ENCODE results near the gene PDE4A. TPM values are rescaled to one million over a fixed set of nuclear protein-coding genes. Genes with fewer than 3 reads are reported as not detected.

PDE4A gene
- total and polyA plus RNA-seq, 2 of the 13 experiments (the other 11 are each of a cell fraction or from before 2014, with no cell fraction given) = 1.1 to 4.1 TPM

DNA sequence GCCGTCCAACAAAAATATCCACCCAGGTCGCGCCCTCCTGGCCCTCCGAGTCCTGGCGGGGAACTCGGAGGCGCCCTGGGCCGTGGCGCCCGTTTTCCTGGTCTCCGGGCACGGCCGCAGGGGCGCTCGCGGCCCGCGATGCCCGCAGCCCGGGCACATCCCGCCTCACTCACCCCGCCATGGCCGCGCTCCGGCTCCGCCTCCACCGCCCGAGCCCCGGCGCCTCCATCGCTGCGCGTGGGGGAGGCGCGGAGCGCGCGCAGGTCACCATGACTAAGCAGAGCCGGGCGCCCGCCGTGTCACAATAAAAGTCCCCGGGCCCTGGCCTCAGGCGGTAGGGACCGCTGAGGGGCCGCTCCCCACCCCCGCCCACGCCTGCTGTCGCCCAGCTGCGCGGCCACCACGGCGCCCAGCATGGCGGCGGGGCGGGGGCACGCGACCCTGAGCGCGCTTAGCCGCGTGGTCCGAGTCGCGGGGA is 82.2 kb downstream of the PDE4A start (continued):
- TF ChIP-seq ZFY (CRISPR knock-in tag; IDR thresholded peaks at IDR 0.05) (peak; percentile 86), TAF1 (CRISPR knock-in tag; IDR thresholded peaks at IDR 0.05) (peak; percentile 76), TOPORS (CRISPR knock-in tag; IDR thresholded peaks at IDR 0.05) (peak; percentile 77; the same call in 1 of the 2 replicates), JUND (CRISPR knock-in tag; IDR thresholded peaks at IDR 0.05) (peak; percentile 45; the same call in 1 of the 2 replicates), TCF12 (IDR thresholded peaks at IDR 0.05) (no peak), TCF12 (CRISPR knock-in tag; IDR thresholded peaks at IDR 0.05) (peak; percentile 87), MEIS2 (CRISPR knock-in tag; IDR thresholded peaks at IDR 0.05) (0 out of 2 replicates have a peak, but pooled peaks have one; percentile 13), FOSL2 (CRISPR knock-in tag; IDR thresholded peaks at IDR 0.05) (peak; percentile 87), MTA3 (CRISPR knock-in tag; IDR thresholded peaks at IDR 0.05) (no peak), SP140L (CRISPR knock-in tag; IDR thresholded peaks at IDR 0.05; ENCODE audit: borderline replicate concordance) (peak; percentile 53; the same call in 1 of the 2 replicates), GLI4 (CRISPR knock-in tag; IDR thresholded peaks at IDR 0.05; ENCODE audit: borderline replicate concordance) (no peak; the same call in 1 of the 2 replicates), CCDC6 (CRISPR knock-in tag; IDR thresholded peaks at IDR 0.05) (peak; percentile 81; the same call in 1 of the 2 replicates), ZNF547 (CRISPR knock-in tag; IDR thresholded peaks at IDR 0.05) (peak; percentile 29; the same call in 1 of the 2 replicates), AGO1 (IDR thresholded peaks at IDR 0.05; ENCODE audit: low read depth, low read length, poor library complexity, severe bottlenecking) (peak; percentile 26), ZNF776 (CRISPR knock-in tag; IDR thresholded peaks at IDR 0.05) (peak; percentile 78), POLR2AphosphoS5 (IDR thresholded peaks at IDR 0.05; ENCODE audit: low read depth, low read length) (peak; percentile 52), STAT5B (CRISPR knock-in tag; IDR thresholded peaks at IDR 0.05) (0 out of 2 replicates have a peak, but pooled peaks have one; percentile 59), CEBPB (IDR thresholded peaks at IDR 0.05; ENCODE audit: borderline replicate concordance, low read depth, low read length) (peak; percentile 9; the same call in 1 of the 2 replicates), TP53 (CRISPR knock-in tag; conservative IDR thresholded peaks at IDR 0.05) (no peak), ZNF746 (CRISPR knock-in tag; IDR thresholded peaks at IDR 0.05) (peak; percentile 33; the same call in 1 of the 2 replicates), RFXANK (CRISPR knock-in tag; IDR thresholded peaks at IDR 0.05) (no peak)
- TF ChIP-seq, protein P1, sequence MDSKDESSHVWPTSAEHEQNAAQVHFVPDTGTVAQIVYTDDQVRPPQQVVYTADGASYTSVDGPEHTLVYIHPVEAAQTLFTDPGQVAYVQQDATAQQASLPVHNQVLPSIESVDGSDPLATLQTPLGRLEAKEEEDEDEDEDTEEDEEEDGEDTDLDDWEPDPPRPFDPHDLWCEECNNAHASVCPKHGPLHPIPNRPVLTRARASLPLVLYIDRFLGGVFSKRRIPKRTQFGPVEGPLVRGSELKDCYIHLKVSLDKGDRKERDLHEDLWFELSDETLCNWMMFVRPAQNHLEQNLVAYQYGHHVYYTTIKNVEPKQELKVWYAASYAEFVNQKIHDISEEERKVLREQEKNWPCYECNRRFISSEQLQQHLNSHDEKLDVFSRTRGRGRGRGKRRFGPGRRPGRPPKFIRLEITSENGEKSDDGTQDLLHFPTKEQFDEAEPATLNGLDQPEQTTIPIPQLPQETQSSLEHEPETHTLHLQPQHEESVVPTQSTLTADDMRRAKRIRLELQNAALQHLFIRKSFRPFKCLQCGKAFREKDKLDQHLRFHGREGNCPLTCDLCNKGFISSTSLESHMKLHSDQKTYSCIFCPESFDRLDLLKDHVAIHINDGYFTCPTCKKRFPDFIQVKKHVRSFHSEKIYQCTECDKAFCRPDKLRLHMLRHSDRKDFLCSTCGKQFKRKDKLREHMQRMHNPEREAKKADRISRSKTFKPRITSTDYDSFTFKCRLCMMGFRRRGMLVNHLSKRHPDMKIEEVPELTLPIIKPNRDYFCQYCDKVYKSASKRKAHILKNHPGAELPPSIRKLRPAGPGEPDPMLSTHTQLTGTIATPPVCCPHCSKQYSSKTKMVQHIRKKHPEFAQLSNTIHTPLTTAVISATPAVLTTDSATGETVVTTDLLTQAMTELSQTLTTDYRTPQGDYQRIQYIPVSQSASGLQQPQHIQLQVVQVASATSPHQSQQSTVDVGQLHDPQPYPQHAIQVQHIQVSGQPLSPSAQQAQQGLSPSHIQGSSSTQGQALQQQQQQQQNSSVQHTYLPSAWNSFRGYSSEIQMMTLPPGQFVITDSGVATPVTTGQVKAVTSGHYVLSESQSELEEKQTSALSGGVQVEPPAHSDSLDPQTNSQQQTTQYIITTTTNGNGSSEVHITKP (CRISPR knock-in tag; IDR thresholded peaks at IDR 0.05; ENCODE audit: low read depth) = peak; percentile 83
- TF ChIP-seq, protein P2, sequence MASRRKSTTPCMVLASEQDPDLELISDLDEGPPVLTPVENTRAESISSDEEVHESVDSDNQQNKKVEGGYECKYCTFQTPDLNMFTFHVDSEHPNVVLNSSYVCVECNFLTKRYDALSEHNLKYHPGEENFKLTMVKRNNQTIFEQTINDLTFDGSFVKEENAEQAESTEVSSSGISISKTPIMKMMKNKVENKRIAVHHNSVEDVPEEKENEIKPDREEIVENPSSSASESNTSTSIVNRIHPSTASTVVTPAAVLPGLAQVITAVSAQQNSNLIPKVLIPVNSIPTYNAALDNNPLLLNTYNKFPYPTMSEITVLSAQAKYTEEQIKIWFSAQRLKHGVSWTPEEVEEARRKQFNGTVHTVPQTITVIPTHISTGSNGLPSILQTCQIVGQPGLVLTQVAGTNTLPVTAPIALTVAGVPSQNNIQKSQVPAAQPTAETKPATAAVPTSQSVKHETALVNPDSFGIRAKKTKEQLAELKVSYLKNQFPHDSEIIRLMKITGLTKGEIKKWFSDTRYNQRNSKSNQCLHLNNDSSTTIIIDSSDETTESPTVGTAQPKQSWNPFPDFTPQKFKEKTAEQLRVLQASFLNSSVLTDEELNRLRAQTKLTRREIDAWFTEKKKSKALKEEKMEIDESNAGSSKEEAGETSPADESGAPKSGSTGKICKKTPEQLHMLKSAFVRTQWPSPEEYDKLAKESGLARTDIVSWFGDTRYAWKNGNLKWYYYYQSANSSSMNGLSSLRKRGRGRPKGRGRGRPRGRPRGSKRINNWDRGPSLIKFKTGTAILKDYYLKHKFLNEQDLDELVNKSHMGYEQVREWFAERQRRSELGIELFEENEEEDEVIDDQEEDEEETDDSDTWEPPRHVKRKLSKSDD (CRISPR knock-in tag; IDR thresholded peaks at IDR 0.05; ENCODE audit: low read depth) = peak; percentile 87
- TF ChIP-seq, protein P3, sequence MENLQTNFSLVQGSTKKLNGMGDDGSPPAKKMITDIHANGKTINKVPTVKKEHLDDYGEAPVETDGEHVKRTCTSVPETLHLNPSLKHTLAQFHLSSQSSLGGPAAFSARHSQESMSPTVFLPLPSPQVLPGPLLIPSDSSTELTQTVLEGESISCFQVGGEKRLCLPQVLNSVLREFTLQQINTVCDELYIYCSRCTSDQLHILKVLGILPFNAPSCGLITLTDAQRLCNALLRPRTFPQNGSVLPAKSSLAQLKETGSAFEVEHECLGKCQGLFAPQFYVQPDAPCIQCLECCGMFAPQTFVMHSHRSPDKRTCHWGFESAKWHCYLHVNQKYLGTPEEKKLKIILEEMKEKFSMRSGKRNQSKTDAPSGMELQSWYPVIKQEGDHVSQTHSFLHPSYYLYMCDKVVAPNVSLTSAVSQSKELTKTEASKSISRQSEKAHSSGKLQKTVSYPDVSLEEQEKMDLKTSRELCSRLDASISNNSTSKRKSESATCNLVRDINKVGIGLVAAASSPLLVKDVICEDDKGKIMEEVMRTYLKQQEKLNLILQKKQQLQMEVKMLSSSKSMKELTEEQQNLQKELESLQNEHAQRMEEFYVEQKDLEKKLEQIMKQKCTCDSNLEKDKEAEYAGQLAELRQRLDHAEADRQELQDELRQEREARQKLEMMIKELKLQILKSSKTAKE (CRISPR knock-in tag; IDR thresholded peaks at IDR 0.05; ENCODE audit: borderline replicate concordance) = 0 out of 2 replicates have a peak, but pooled peaks have one; percentile 6
